Astrocyte (in vitro differentiated cells and primary cell): Measurements from ENCODE around the gene VN1R5. TPM values are rescaled to one million over a fixed set of nuclear protein-coding genes. Genes with fewer than 3 reads are reported as not detected.

ENCODE experiments used
- DNase-seq: peaks from one replicate; pipeline ENCODE4 v3.0.0-alpha.2; 2010; ENCODE audit warnings: low read depth
- FAIRE-seq: peaks from 2 replicates; lab custom pipeline; 2011; peaks lifted over from hg19 to GRCh38; lab: Jason Lieb, UNC
- H2AFZ ChIP-seq: 2 replicates; pipeline ENCODE4 v1.6.0; 2012; ENCODE audit warnings: low read depth, low read length, inconsistent platforms
- H3K27ac ChIP-seq: 2 replicates; pipeline ENCODE4 v1.5.1; 2011; ENCODE audit warnings: low read depth, low read length, inconsistent platforms
- H3K27me3 ChIP-seq: 2 replicates; pipeline ENCODE4 v1.6.0; 2011; ENCODE audit warnings: low read length, inconsistent platforms; ENCODE audit not compliant: insufficient read depth
- H3K36me3 ChIP-seq: 2 replicates; pipeline ENCODE4 v1.5.1; 2011; ENCODE audit warnings: low read length, inconsistent platforms; ENCODE audit not compliant: insufficient read depth
- H3K4me1 ChIP-seq: 2 replicates; pipeline ENCODE4 v1.5.1; 2011; ENCODE audit warnings: low read length, inconsistent platforms; ENCODE audit not compliant: insufficient read depth
- H3K4me2 ChIP-seq: 2 replicates; pipeline ENCODE4 v1.6.0; 2012; ENCODE audit warnings: low read length, inconsistent platforms
- H3K4me3 ChIP-seq: 2 replicates; pipeline ENCODE4 v1.5.1; 2011; ENCODE audit warnings: low read depth, mild to moderate bottlenecking, low read length, inconsistent platforms; ENCODE audit not compliant: insufficient read depth
- H3K79me2 ChIP-seq: 2 replicates; pipeline ENCODE4 v1.6.0; 2012; ENCODE audit warnings: mild to moderate bottlenecking, low read length, inconsistent platforms; ENCODE audit not compliant: insufficient read depth
- H3K9ac ChIP-seq: 2 replicates; pipeline ENCODE4 v1.6.0; 2012; ENCODE audit warnings: mild to moderate bottlenecking, low read length, inconsistent platforms
- H3K9me3 ChIP-seq: 2 replicates; pipeline ENCODE4 v1.5.1; 2012; ENCODE audit warnings: low read depth, mild to moderate bottlenecking, low read length, inconsistent platforms; ENCODE audit not compliant: insufficient read depth
- H4K20me1 ChIP-seq: 2 replicates; pipeline ENCODE4 v1.6.0; 2012; ENCODE audit warnings: low read length, inconsistent platforms; ENCODE audit not compliant: insufficient read depth
- H3K27ac Mint-ChIP-seq: one replicate; pipeline ENCODE4 v1.8.0; 2021; ENCODE audit warnings: mild to moderate bottlenecking, mixed read lengths; ENCODE audit not compliant: unreplicated experiment
- H3K27me3 Mint-ChIP-seq: one replicate; pipeline ENCODE4 v1.8.0; 2021; ENCODE audit warnings: low read depth, mixed read lengths; ENCODE audit not compliant: unreplicated experiment
- H3K36me3 Mint-ChIP-seq: one replicate; pipeline ENCODE4 v1.8.0; 2021; ENCODE audit warnings: low read depth, mixed read lengths; ENCODE audit not compliant: unreplicated experiment
- H3K4me1 Mint-ChIP-seq: one replicate; pipeline ENCODE4 v1.8.0; 2021; ENCODE audit warnings: low read depth, mixed read lengths; ENCODE audit not compliant: unreplicated experiment
- H3K4me3 Mint-ChIP-seq: one replicate; pipeline ENCODE4 v1.8.0; 2021; ENCODE audit warnings: mild to moderate bottlenecking, moderate library complexity, mixed read lengths; ENCODE audit not compliant: unreplicated experiment
- H3K9me3 Mint-ChIP-seq: one replicate; pipeline ENCODE4 v1.8.0; 2021; ENCODE audit warnings: mild to moderate bottlenecking, mixed read lengths; ENCODE audit not compliant: unreplicated experiment
- EZH2 ChIP-seq: IDR thresholded peaks from 2 replicates; pipeline ENCODE4 v1.6.1; 2012; ENCODE audit warnings: mild to moderate bottlenecking, low read length, inconsistent platforms; ENCODE audit not compliant: insufficient read depth
- total RNA-seq: library from RNA; stranded (reverse); gene quantifications from 2 replicates; pipeline ENCODE4 v1.2.1, GENCODE V29; 2021
- TF ChIP-seq, protein P1 (sequence below): IDR thresholded peaks from 2 replicates; pipeline ENCODE4 v1.5.1; 2011; ENCODE audit warnings: low read depth, mild to moderate bottlenecking, inconsistent platforms, low read length, moderate library complexity; ENCODE audit not compliant: insufficient read depth

The VN1R5 gene
- total RNA-seq, 1 donor from 2014 or later, result not detected

DNA sequence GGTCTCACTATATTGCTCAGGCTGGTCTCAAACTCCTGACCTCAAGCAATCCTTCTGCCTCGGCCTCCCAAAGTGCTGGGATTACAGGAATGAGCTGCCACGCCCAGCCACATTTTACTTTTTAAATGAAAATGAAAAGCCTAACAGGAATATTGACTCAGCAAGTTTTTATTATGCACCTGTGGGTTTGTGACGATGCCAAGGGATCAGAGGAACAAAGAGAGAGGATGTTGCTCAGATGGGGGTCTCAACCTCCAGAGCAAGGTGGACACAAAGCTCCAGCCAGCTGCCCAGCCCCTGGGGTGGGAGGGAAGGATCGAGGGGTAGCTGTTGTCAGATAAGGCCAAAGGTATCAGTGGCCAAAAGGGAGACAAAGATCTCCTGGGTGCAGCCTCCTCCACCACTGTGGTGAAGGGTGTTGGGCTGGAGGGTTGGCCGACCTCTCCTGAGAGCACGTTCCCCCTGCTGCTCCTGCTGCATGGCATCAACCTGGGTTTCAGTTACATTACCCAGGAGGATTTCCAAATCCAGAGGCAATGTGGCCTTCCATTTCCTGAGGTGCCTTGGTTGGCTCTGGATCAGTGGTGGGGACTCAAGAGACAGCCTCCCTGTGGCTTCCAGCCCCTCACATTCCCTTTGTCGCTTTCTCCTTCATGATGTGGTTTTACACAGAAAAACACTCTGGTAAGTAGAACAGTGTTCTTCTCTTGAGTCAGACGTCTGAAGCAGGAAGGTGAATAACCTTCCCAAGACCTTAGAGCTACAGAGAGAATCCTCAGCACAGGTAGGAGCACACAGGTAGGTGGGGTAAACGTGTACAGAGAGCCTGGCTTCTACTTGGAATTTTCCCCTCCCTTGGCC, 41.6 kb downstream of the VN1R5 start:
- Histone ChIP-seq H3K9ac (no peak overlapping the region), H3K4me3 (no peak overlapping the region), H3K9me3 (peaks cover 8% of the 10 kb centered on the region), H3K36me3 (peaks cover 8% of the 10 kb centered on the region), H3K4me1 (peaks cover 21% of the 10 kb centered on the region), H4K20me1 (no peaks in the 10 kb centered on the region), H3K4me2 (no peak overlapping the region), H2AFZ (no peak overlapping the region), H3K27ac (no peak overlapping the region), H3K27me3 (no peaks in the 10 kb centered on the region), H3K79me2 (no peaks in the 10 kb centered on the region)
- DNase-seq (no peak), FAIRE-seq (no peak)
- Mint-ChIP-seq H3K27me3 (no peaks in the 10 kb centered on the region), H3K9me3 (no peaks in the 10 kb centered on the region), H3K4me1 (peaks cover 46% of the 10 kb centered on the region), H3K4me3 (no peak overlapping the region), H3K27ac (no peak overlapping the region), H3K36me3 (peaks cover 19% of the 10 kb centered on the region)
- no peak for TF ChIP-seq EZH2
- TF ChIP-seq, protein P1, sequence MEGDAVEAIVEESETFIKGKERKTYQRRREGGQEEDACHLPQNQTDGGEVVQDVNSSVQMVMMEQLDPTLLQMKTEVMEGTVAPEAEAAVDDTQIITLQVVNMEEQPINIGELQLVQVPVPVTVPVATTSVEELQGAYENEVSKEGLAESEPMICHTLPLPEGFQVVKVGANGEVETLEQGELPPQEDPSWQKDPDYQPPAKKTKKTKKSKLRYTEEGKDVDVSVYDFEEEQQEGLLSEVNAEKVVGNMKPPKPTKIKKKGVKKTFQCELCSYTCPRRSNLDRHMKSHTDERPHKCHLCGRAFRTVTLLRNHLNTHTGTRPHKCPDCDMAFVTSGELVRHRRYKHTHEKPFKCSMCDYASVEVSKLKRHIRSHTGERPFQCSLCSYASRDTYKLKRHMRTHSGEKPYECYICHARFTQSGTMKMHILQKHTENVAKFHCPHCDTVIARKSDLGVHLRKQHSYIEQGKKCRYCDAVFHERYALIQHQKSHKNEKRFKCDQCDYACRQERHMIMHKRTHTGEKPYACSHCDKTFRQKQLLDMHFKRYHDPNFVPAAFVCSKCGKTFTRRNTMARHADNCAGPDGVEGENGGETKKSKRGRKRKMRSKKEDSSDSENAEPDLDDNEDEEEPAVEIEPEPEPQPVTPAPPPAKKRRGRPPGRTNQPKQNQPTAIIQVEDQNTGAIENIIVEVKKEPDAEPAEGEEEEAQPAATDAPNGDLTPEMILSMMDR, result no peak

DNA sequence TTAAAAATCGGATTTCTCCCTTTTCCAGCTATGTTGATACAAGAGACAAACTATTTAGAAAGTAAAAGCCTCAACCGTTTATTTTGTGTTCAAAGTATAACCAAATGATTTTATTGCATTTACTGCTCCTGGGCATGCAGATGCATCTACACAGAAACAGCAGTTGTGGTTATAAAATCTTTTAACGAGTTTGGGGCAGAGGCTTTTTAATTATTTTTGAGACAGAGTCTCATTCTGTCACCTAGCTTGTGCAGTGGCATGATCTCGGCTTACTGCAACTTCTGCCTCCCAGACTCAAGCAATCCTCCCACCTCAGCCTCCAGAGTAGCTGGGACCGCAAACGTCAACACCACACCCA, 42.2 kb downstream of the VN1R5 start:
- Mint-ChIP-seq H3K27ac (no peak overlapping the region), H3K9me3 (no peaks in the 10 kb centered on the region), H3K4me3 (no peak overlapping the region), H3K27me3 (no peaks in the 10 kb centered on the region), H3K4me1 (peaks cover 41% of the 10 kb centered on the region), H3K36me3 (peaks cover 24% of the 10 kb centered on the region)
- H2AFZ ChIP-seq, result no peak overlapping the region
- no peak overlapping the region for H3K9ac ChIP-seq
- no peak overlapping the region for H3K27ac ChIP-seq
- H3K4me1 ChIP-seq, result peaks cover 21% of the 10 kb centered on the region
- peaks cover 14% of the 10 kb centered on the region for H3K36me3 ChIP-seq
- DNase-seq, result no peak
- no peaks in the 10 kb centered on the region for H4K20me1 ChIP-seq
- no peak for FAIRE-seq
- no peak overlapping the region for H3K4me2 ChIP-seq
- H3K9me3 ChIP-seq, result peaks cover 8% of the 10 kb centered on the region
- H3K79me2 ChIP-seq, result no peaks in the 10 kb centered on the region
- H3K4me3 ChIP-seq, result no peak overlapping the region
- TF ChIP-seq, protein P1, result no peak
- TF ChIP-seq EZH2, result no peak
- H3K27me3 ChIP-seq, result no peaks in the 10 kb centered on the region

GRCh38 chr1:247298701-247299100, 42.8 kb downstream of the VN1R5 start:
- Mint-ChIP-seq H3K4me1 (peaks cover 37% of the 10 kb centered on the region), H3K9me3 (no peaks in the 10 kb centered on the region), H3K4me3 (no peak overlapping the region), H3K36me3 (peaks cover 30% of the 10 kb centered on the region), H3K27ac (no peak overlapping the region), H3K27me3 (no peaks in the 10 kb centered on the region)
- TF ChIP-seq, protein P1, result no peak
- no peak for TF ChIP-seq EZH2
- H3K4me3 ChIP-seq, result no peak overlapping the region
- peaks cover 19% of the 10 kb centered on the region for H3K4me1 ChIP-seq
- FAIRE-seq, result no peak
- H3K79me2 ChIP-seq, result no peaks in the 10 kb centered on the region
- no peak overlapping the region for H2AFZ ChIP-seq
- H4K20me1 ChIP-seq, result no peaks in the 10 kb centered on the region
- no peak for DNase-seq
- H3K9me3 ChIP-seq, result peaks cover 8% of the 10 kb centered on the region
- H3K9ac ChIP-seq, result no peak overlapping the region
- no peak overlapping the region for H3K4me2 ChIP-seq
- H3K36me3 ChIP-seq, result peaks cover 20% of the 10 kb centered on the region
- no peaks in the 10 kb centered on the region for H3K27me3 ChIP-seq
- H3K27ac ChIP-seq, result no peak overlapping the region
